Subcutaneous abdominal adipose tissue (tissue), 5 donors: Measurements from ENCODE around the gene MSN.
A peak's percentile ranks its signal among the peaks of the same experiment; 100 is the strongest.

Experiments
- H3K27ac ChIP-seq: one replicate; pipeline ENCODE4 v1.7.0; 2013; ENCODE audit warnings: low read depth, mild to moderate bottlenecking, inconsistent platforms, low read length, moderate library complexity
- H3K27me3 ChIP-seq, 5 donors: one replicate each; pipeline ENCODE4 v1.7.0; 2013; ENCODE audit warnings: low read length in 5 of 5, inconsistent platforms in 1 of 5; ENCODE audit not compliant: control insufficient read depth in 5 of 5, insufficient read depth in 4 of 5
- H3K36me3 ChIP-seq, 5 donors: one replicate each; pipeline ENCODE4 v1.7.0; 2013; ENCODE audit warnings: low read length in 5 of 5; ENCODE audit not compliant: control insufficient read depth in 5 of 5, insufficient read depth in 5 of 5
- H3K4me1 ChIP-seq, 5 donors: one replicate each; pipeline ENCODE4 v1.7.0; 2013; ENCODE audit warnings: low read length in 5 of 5, mild to moderate bottlenecking in 3 of 5, moderate library complexity in 1 of 5; ENCODE audit not compliant: control insufficient read depth in 5 of 5, insufficient read depth in 5 of 5
- H3K4me3 ChIP-seq, 5 donors: one replicate each; pipeline ENCODE4 v1.7.0; 2013; ENCODE audit warnings: low read length in 5 of 5, low read depth in 1 of 5
- H3K9ac ChIP-seq, 5 donors: one replicate each; pipeline ENCODE4 v1.7.0; 2013; ENCODE audit warnings: low read length in 5 of 5, mild to moderate bottlenecking in 4 of 5, moderate library complexity in 3 of 5
- H3K9me3 ChIP-seq, 5 donors: one replicate each; pipeline ENCODE4 v1.7.0; 2013; ENCODE audit warnings: low read length in 5 of 5; ENCODE audit not compliant: control insufficient read depth in 5 of 5
- donor health status: healthy.
- donor health status: healthy.
- donor health status: healthy.
- donor health status: healthy.
- donor health status: healthy.

MSN gene

GRCh38 chrX:65686236-65686635, 18.8 kb downstream of the MSN start:
- Histone ChIP-seq H3K36me3 (peaks cover 0 to 1% (median 0%) of the 10 kb centered on the region in 5 donors), H3K27ac (peak overlapping the region; percentile 38), H3K4me3 (no peak overlapping the region), H3K9ac (no peak overlapping the region), H3K4me1 (peaks cover 3 to 73% (median 56%) of the 10 kb centered on the region in 5 donors), H3K9me3 (no peaks in the 10 kb centered on the region), H3K27me3 (peaks cover 0 to 5% (median 0%) of the 10 kb centered on the region in 5 donors)

- H3K4me3 ChIP-seq: no peak overlapping the region
- no peaks in the 10 kb centered on the region for H3K36me3 ChIP-seq
- H3K9ac ChIP-seq: no peak overlapping the region
- no peaks in the 10 kb centered on the region for H3K9me3 ChIP-seq
- H3K27ac ChIP-seq: peak overlapping the region; percentile 80
- peaks cover 0 to 4% (median 0%) of the 10 kb centered on the region in 5 donors for H3K27me3 ChIP-seq
- H3K4me1 ChIP-seq: peaks cover 3 to 71% (median 59%) of the 10 kb centered on the region in 5 donors
Observed at GRCh38 chrX:65687367-65687766, 19.9 kb downstream of the MSN start.

GRCh38 chrX:65688403-65688871, 21.0 kb downstream of the MSN start:
- no peaks in the 10 kb centered on the region for H3K36me3 ChIP-seq
- no peak overlapping the region for H3K9ac ChIP-seq
- peaks cover 3 to 68% (median 54%) of the 10 kb centered on the region in 5 donors for H3K4me1 ChIP-seq
- H3K27ac ChIP-seq: peak overlapping the region; percentile 80
- H3K27me3 ChIP-seq: peaks cover 0 to 4% (median 0%) of the 10 kb centered on the region in 5 donors
- no peaks in the 10 kb centered on the region for H3K9me3 ChIP-seq
- H3K4me3 ChIP-seq: no peak overlapping the region

- H3K27me3 ChIP-seq: peaks cover 0 to 4% (median 0%) of the 10 kb centered on the region in 5 donors
- H3K9ac ChIP-seq: no peak overlapping the region
- peaks cover 3 to 72% (median 54%) of the 10 kb centered on the region in 5 donors for H3K4me1 ChIP-seq
- peak overlapping the region; percentile 80 for H3K27ac ChIP-seq
- H3K36me3 ChIP-seq: no peaks in the 10 kb centered on the region
- no peaks in the 10 kb centered on the region for H3K9me3 ChIP-seq
- H3K4me3 ChIP-seq: no peak overlapping the region
Observed at GRCh38 chrX:65689377-65689776, 21.9 kb downstream of the MSN start.

GRCh38 chrX:65690057-65690855, 22.8 kb downstream of the MSN start:
- H3K4me3 ChIP-seq: peak overlapping the region in 1 of 5 donors; percentile 4
- H3K4me1 ChIP-seq: peaks cover 3 to 71% (median 62%) of the 10 kb centered on the region in 5 donors
- H3K9me3 ChIP-seq: no peaks in the 10 kb centered on the region
- H3K9ac ChIP-seq: peak overlapping the region in 3 of 5 donors; percentile 25 to 52 (median 49)
- peaks cover 0 to 4% (median 0%) of the 10 kb centered on the region in 5 donors for H3K27me3 ChIP-seq
- H3K36me3 ChIP-seq: no peaks in the 10 kb centered on the region
- peak overlapping the region; percentile 80 for H3K27ac ChIP-seq

DNA sequence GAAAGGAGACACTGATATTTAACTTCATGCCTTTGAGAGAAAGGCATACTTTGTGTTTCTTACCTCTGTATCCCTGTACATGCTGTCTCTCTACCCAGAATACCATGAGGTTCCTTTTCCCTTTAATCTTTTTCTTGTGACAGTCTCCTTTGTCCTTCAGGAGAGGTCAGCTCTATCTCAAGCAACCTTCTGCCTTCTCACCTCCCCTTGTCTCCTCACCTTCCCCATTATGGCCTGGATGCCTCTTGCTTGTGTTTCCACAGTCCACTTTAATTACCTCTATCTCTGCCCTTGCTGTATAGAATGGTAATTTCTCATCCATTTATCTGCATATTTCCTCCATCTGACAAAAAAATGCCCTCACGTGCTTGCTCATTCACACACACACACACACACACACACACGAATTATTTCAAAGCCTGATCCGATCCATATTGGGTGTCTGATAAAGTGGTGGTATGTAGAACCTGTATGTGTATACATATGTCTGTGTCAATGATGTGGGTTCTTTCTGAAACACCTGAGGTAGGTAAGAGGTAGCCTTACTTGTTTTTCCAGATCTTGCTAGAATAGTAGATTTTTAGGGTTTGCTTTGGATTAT, 28.5 kb downstream of the MSN start:
- H3K9ac ChIP-seq: no peak overlapping the region
- H3K36me3 ChIP-seq: peaks cover 0 to 2% (median 0%) of the 10 kb centered on the region in 5 donors
- H3K9me3 ChIP-seq: no peaks in the 10 kb centered on the region
- no peaks in the 10 kb centered on the region for H3K27me3 ChIP-seq
- H3K27ac ChIP-seq: peak overlapping the region; percentile 78
- H3K4me3 ChIP-seq: no peak overlapping the region
- H3K4me1 ChIP-seq: peaks cover 6 to 72% (median 50%) of the 10 kb centered on the region in 5 donors

DNA sequence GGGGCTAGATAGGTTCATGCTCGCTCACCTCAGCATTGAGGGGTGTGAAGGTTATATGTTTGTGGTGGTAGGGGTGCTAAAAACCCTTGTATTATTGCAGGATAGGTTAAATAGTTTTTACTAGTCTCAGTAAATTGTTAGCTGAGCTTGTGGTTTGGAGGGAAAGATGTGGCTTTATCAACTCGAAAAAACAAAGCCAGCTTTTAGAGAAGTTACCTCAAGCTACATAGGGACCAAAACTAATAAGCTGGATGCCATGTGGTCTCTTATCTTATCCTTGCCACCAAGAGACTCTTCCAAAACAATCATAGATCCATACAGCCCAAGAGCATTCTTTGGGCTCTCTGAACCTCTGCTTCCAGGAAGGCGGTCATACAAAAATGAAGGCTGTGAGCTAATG, 29.2 kb downstream of the MSN start:
- Histone ChIP-seq H3K9ac (peak overlapping the region in 1 of 5 donors; percentile 22), H3K4me3 (no peak overlapping the region), H3K36me3 (peaks cover 0 to 4% (median 0%) of the 10 kb centered on the region in 5 donors), H3K27ac (peak overlapping the region; percentile 78), H3K4me1 (peaks cover 5 to 75% (median 47%) of the 10 kb centered on the region in 5 donors), H3K9me3 (no peaks in the 10 kb centered on the region), H3K27me3 (no peaks in the 10 kb centered on the region)

GRCh38 chrX:65697211-65697641, 29.8 kb downstream of the MSN start:
- Histone ChIP-seq H3K27me3 (no peaks in the 10 kb centered on the region), H3K4me3 (no peak overlapping the region), H3K9me3 (no peaks in the 10 kb centered on the region), H3K36me3 (peaks cover 0 to 7% (median 0%) of the 10 kb centered on the region in 5 donors), H3K9ac (peak overlapping the region in 1 of 5 donors; percentile 22), H3K4me1 (peaks cover 5 to 72% (median 40%) of the 10 kb centered on the region in 5 donors), H3K27ac (peak overlapping the region; percentile 78)

GRCh38 chrX:65697915-65698796, 30.7 kb downstream of the MSN start:
- Histone ChIP-seq H3K36me3 (peaks cover 0 to 7% (median 0%) of the 10 kb centered on the region in 5 donors), H3K9me3 (no peaks in the 10 kb centered on the region), H3K27me3 (no peaks in the 10 kb centered on the region), H3K4me3 (peak overlapping the region in 4 of 5 donors; percentile 7 to 36 (median 10)), H3K9ac (peak overlapping the region in 2 of 5 donors; percentile 22 to 40), H3K27ac (peak overlapping the region; percentile 78), H3K4me1 (peaks cover 5 to 74% (median 43%) of the 10 kb centered on the region in 5 donors)
